GM21576 (cell line): Measurements from ENCODE around the gene MACROD2.

Experiments
- ATAC-seq: cut with Tn5 transposase; IDR thresholded peaks from one replicate; pipeline ENCODE4 v1.9.1; 2021; ENCODE audit warnings: mild to moderate bottlenecking, moderate library complexity; ENCODE audit not compliant: unreplicated experiment

The MACROD2 gene

GRCh38 chr20:15895126-15895525 is 1899.8 kb downstream of the MACROD2 start:
- no peak for ATAC-seq

DNA sequence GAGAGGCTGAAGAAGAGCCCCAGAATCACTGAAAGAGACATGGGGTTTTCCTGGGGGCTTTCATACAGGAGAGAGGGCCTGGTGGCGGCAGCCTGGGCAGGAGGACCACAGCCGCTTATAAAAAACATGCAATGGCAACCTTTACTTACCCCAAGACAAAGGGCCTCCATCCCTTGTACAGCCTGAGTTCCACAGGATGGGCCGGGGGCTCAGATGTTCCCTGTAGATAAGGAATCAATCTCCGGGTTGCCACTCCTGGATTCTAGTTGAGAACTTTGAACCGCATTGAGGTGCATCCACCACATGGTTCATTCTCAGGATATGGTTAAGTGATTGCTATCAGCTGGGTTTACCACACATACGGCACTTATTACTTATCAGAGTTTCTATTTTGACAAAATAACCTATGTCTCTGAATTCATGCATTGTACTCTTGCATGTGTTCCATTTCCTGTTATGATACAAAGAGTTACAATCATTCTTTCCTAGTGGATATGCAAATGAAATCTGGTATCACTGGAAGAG is 1900.3 kb downstream of the MACROD2 start:
- ATAC-seq = peak; percentile 87

- ATAC-seq = no peak
Measured at GRCh38 chr20:15899967-15900366, 1904.7 kb downstream of the MACROD2 start.

GRCh38 chr20:15900443-15900842 is 1905.1 kb downstream of the MACROD2 start:
- ATAC-seq = no peak

DNA sequence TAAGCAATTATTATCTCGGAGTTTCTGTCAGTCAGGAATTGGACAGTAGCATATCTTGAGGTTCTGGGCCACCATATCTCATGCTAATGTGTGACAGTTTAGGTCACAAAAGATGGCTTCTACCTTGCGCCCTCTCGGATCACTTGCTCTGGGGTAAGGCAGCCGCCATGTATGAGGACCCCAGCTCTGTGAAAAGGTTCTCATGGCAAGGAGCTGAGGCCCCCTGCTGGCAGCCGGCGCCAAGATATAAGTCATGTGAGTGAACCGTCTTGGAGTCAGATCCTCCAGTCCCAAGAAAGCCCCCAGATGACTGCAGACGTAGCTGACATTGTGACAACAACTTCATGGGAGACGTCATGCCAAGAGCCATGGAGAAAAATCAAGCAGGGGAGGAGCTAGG is 1907.2 kb downstream of the MACROD2 start:
- no peak for ATAC-seq

- no peak for ATAC-seq
Measured at GRCh38 chr20:15905661-15906060, 1910.3 kb downstream of the MACROD2 start.

GRCh38 chr20:15909995-15910394 is 1914.7 kb downstream of the MACROD2 start:
- no peak for ATAC-seq

GRCh38 chr20:15911581-15911980 is 1916.3 kb downstream of the MACROD2 start:
- ATAC-seq = no peak

GRCh38 chr20:15913391-15914025 is 1918.2 kb downstream of the MACROD2 start:
- no peak for ATAC-seq

DNA sequence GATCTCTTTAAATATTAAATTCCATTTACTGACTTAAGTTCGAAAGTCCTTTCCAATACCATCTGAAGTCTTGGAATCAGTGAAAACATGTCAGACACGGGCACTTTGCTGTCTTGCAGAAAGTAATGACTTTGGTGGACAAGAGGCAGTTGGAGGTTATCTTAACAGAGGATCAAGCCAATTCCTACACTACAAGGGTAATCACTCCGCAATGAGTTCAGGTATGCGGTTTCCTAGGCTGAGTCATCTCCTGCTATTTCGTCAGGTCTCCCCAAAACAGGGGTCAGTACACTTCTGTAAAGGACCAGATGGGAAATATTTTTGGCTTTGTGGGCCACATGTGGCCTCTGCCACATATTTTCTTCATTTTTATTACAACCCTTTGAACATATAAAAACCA is 1921.3 kb downstream of the MACROD2 start:
- no peak for ATAC-seq

DNA sequence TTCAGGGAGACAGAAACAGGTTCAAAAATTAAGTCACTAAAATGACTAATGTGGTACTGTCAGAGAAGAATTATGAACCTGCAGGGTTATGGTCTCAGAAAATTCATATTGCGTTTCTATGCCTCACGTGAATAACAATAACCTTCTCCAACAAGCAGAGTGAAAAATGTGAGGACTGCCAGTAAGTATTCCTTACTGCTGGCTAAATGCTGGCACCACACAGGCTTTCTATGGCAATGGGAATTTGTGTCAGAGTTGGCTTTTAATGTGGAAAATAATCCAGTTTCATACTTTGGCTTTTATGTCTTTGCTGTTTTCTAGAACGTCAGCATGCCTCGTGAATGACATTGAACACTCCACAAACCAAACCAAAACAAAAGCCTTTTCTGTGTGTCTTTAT is 1922.0 kb downstream of the MACROD2 start:
- ATAC-seq = no peak

DNA sequence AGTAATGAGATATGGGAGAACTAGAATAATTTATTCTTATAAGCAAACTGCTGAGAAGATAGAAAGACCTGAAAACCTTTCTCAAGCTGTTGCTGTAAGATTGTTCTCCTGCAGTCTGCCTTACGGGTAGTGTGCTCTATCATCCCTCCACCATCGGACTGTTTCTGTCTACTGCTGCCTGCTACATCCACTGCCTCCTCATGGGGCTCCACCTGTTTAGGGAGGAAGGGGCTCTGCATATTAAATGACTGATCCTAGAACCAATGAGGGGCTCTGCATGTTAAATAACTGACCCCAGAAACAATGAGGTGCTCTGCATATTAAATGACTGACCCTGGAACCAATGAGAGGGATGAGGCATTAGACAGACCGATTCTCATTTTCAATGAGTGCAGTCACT is 1923.3 kb downstream of the MACROD2 start:
- no peak for ATAC-seq

GRCh38 chr20:15919118-15919517 is 1923.8 kb downstream of the MACROD2 start:
- no peak for ATAC-seq

GRCh38 chr20:15921930-15922329 is 1926.6 kb downstream of the MACROD2 start:
- ATAC-seq = no peak

GRCh38 chr20:15922556-15922955 is 1927.2 kb downstream of the MACROD2 start:
- no peak for ATAC-seq

DNA sequence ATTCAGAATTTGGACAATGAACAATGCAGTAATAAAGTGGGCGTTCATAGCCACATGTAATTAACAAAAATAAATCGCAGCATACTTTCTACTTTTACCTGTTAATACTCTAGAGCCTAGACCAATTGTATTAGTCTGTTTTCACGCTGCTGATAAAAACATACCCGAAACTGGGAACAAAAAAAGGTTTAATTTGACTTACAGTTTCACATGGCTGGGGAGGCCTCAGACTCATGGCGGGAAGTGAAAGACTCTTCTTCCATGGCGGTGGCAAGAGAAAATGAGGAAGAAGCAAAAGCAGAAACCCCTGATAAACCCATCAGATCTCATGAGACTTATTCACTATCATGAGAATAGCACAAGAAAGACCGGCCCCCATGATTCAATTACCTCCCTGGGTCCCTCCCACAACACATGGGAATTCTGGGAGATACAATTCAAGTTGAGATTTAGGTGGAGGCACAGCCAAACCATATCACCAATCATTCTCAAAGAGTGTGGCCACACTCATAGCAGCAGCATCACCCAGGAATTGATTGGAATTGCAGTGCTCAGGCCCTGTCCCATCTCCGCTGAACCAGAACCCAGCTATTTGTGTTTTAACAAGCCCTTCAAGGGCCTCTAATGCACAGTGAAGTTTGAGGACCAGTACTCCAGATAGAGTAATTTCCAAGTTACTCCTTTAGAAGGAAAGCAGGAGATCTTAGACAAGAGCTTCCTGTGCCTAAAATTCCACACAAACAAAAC is 1927.9 kb downstream of the MACROD2 start:
- ATAC-seq = peak; percentile 75

GRCh38 chr20:15924556-15924955 is 1929.2 kb downstream of the MACROD2 start:
- no peak for ATAC-seq

DNA sequence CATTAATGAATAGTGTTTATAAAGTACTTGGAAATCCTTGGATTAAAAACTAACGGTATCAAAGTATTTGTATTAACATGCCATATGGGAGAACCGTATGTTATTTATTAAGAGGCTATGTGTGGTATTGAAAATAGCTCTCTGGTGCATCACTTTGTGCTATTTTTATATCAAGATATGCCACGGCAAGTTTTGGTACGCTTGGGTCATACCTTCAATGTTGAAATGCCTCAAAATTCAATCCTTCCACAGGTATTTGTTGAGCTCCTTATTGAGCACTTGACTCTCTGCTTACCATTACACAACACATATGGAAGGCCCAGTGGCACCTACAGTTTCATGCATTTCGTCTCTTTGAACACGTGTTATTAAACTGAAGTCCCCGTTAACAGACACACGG is 1930.1 kb downstream of the MACROD2 start:
- no peak for ATAC-seq

DNA sequence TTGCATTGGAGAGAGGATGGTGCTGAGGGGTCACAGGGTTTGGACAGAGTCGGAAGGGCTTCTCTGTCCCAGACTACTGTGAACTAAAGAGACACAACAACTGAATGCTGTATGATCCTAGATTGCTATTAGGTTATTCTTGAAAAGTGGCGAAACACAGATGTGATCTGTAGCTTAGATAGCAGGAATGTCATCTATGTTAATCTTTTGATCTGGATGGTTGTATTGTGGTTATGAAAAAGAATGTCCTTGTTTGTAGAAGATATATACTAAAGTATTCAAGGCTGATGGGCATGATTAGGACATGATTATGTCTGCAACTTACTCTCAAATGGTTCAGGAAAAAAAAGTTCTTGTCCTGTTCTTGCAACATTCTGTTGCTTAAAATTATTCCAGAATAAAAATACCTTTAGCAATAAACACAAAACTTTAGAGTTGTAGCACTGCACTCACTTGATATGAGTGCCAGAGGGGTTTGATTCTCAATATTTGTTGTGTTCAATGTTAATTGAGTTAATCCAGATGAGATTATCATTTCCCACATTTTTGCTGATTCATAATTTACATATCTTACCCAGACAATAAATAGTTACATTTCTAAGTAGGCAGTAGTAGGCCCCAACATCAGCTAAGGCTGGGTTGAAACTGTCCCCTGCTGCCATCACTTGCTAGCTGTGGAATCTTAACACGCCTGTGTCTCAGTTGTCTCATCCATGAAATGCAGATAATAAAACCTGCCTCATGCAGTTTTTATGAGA is 1932.8 kb downstream of the MACROD2 start:
- ATAC-seq = no peak

- no peak for ATAC-seq
Measured at GRCh38 chr20:15928946-15929345, 1933.6 kb downstream of the MACROD2 start.
